Transverse colon (tissue), 4 donors: ENCODE results near the gene MATN1.

Experiments
- CTCF ChIP-seq, 5 experiments: fragments of 200-600 bp in 3 of 5; fragments of 450-650 bp in 2 of 5; sonication (generic) in 3 of 5; IDR thresholded peaks; 1 replicate in 2 of 5; 2 replicates in 3 of 5; pipeline ENCODE4 v1.5.1; 2016 to 2017; ENCODE audit warnings: antibody characterized with exemption in 5 of 5, inconsistent platforms in 3 of 5, mild to moderate bottlenecking in 2 of 5, moderate library complexity in 1 of 5
- EP300 ChIP-seq: sonication (generic); formaldehyde crosslinking; IDR thresholded peaks from one replicate; pipeline ENCODE4 v1.6.1; 2017; ENCODE audit warnings: antibody characterized with exemption, low read depth
- POLR2A ChIP-seq: fragments of 450-650 bp; IDR thresholded peaks from one replicate; pipeline ENCODE4 v1.6.1; 2016; ENCODE audit warnings: antibody characterized with exemption, mild to moderate bottlenecking, moderate library complexity
- POLR2AphosphoS5 ChIP-seq, 3 donors: sonication (generic); formaldehyde crosslinking; IDR thresholded peaks; one replicate each; pipeline ENCODE4 v1.6.1; 2016; ENCODE audit warnings: antibody characterized with exemption in 3 of 3

- TF ChIP-seq CTCF (IDR thresholded peaks at IDR 0.05) = no peak
- TF ChIP-seq POLR2AphosphoS5 (IDR thresholded peaks at IDR 0.05) = peak in 2 of 3 donors; percentile 26 to 27
- TF ChIP-seq POLR2A = no peak
- no peak for TF ChIP-seq EP300
These were observed 26.6 kb upstream of the MATN1 start for GRCh38 chr1:30749691-30750583.
